Common myeloid progenitor, CD34-positive (primary cell): Measurements from ENCODE around the gene DOCK2.

Source experiments
- CTCF ChIA-PET: fragments of 350-600 bp; sonication (Branson Sonifier 250); formaldehyde crosslinking; loops from one replicate; lab custom pipeline; 2021; ENCODE audit warnings: antibody characterized with exemption; lab: Charles Lee
- POLR2A ChIA-PET: fragments of 350-600 bp; sonication (Branson Sonifier 250); formaldehyde crosslinking; loops from one replicate; lab custom pipeline; 2021; ENCODE audit warnings: antibody characterized with exemption; lab: Charles Lee
- DNase-seq, 3 donors: peaks; one replicate each; pipeline versions ENCODE4 v3.0.0 to v3.0.0-alpha.2; 2013
- H3K27ac ChIP-seq, 2 experiments: 1 replicate in 1 of 2; 2 replicates in 1 of 2; pipeline ENCODE4 v1.7.0; 2013; ENCODE audit warnings: inconsistent platforms in 2 of 2, low read length in 2 of 2, mild to moderate bottlenecking in 2 of 2, low read depth in 1 of 2, moderate library complexity in 1 of 2; ENCODE audit not compliant: severe bottlenecking in 2 of 2, insufficient read depth in 1 of 2, poor library complexity in 1 of 2
- H3K27me3 ChIP-seq, 5 experiments: replicated peaks in 2 of 5; 1 replicate in 3 of 5; 2 replicates in 2 of 5; pipeline versions ENCODE4 v1.6.1 to v1.7.0; 2013; ENCODE audit warnings: low read length in 4 of 5, mild to moderate bottlenecking in 2 of 5, moderate library complexity in 2 of 5, inconsistent platforms in 1 of 5; ENCODE audit not compliant: insufficient read depth in 5 of 5, control insufficient read depth in 4 of 5
- H3K36me3 ChIP-seq, 4 experiments: 1 replicate in 2 of 4; 2 replicates in 2 of 4; pipeline versions ENCODE4 v1.6.1 to v1.7.0; 2013; ENCODE audit warnings: low read length in 3 of 4, control low read depth in 1 of 4, mild to moderate bottlenecking in 1 of 4; ENCODE audit not compliant: control insufficient read depth in 4 of 4, insufficient read depth in 4 of 4
- H3K4me1 ChIP-seq, 4 experiments: 1 replicate in 3 of 4; 2 replicates in 1 of 4; pipeline versions ENCODE4 v1.6.1 to v1.7.1; 2013; ENCODE audit warnings: low read length in 3 of 4, mild to moderate bottlenecking in 3 of 4, control low read depth in 1 of 4, inconsistent platforms in 1 of 4, moderate library complexity in 1 of 4; ENCODE audit not compliant: control insufficient read depth in 4 of 4, insufficient read depth in 4 of 4; ENCODE audit errors: control extremely low read depth in 1 of 4
- H3K4me3 ChIP-seq, 7 experiments: 1 replicate in 4 of 7; 2 replicates in 3 of 7; pipeline versions ENCODE4 v1.5.1 to v1.7.0; 2013; ENCODE audit warnings: mild to moderate bottlenecking in 7 of 7, low read length in 6 of 7, moderate library complexity in 6 of 7, inconsistent platforms in 2 of 7, low read depth in 2 of 7, control low read depth in 1 of 7; ENCODE audit not compliant: insufficient read depth in 4 of 7, control insufficient read depth in 1 of 7; ENCODE audit errors: extremely low read depth in 1 of 7
- H3K9me3 ChIP-seq, 5 experiments: 1 replicate in 4 of 5; 2 replicates in 1 of 5; pipeline versions ENCODE4 v1.6.1 to v1.7.1; 2013; ENCODE audit warnings: low read length in 4 of 5, mild to moderate bottlenecking in 2 of 5, inconsistent platforms in 1 of 5, low read depth in 1 of 5, moderate library complexity in 1 of 5; ENCODE audit not compliant: control insufficient read depth in 4 of 5, insufficient read depth in 2 of 5; ENCODE audit errors: control extremely low read depth in 1 of 5
- WGBS: methylation state at CpG from one replicate; pipeline ENCODE4 v1.1.5; 2013; ENCODE audit not compliant: insufficient coverage; 5-methylcytosine and 5-hydroxymethylcytosine counted together

Gene DOCK2

DNA sequence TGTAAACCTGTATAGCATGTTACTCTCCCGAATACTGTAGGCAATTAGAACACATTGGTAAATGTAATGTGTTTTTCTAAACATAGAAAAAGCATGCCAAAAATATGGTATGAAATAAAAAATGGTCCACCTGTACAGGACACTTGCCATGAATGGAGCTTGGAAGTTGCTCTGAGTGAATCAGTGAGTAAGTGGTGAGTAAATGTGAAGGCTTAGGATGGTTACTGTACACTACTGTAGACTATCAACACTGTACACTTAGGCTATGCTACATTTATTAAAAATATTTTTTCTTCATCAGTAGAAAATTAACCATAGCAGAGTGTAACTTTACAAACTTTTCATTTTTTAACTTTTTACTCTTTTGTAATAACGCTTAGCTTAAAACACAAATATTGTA is 301.4 kb downstream of the DOCK2 start:
- ChIA-PET POLR2A (no interaction called here), CTCF (interaction anchor here (1.2 kb wide), 1 partner anchor 271 kb away, joined by 4 read pairs; no protein-coding TSS in a partner anchor)
- no peak overlapping the region for H3K27ac ChIP-seq
- no peak overlapping the region for H3K4me3 ChIP-seq
- no peaks in the 10 kb centered on the region for H3K9me3 ChIP-seq
- no peaks in the 10 kb centered on the region for H3K27me3 ChIP-seq
- peaks cover 5 to 30% (median 22%) of the 10 kb centered on the region in 4 experiments for H3K4me1 ChIP-seq
- no CpG with 5 or more reads among the region's 2 CpGs for WGBS
- peaks cover 0 to 26% (median 6%) of the 10 kb centered on the region in 4 experiments for H3K36me3 ChIP-seq
- no peak for DNase-seq

DNA sequence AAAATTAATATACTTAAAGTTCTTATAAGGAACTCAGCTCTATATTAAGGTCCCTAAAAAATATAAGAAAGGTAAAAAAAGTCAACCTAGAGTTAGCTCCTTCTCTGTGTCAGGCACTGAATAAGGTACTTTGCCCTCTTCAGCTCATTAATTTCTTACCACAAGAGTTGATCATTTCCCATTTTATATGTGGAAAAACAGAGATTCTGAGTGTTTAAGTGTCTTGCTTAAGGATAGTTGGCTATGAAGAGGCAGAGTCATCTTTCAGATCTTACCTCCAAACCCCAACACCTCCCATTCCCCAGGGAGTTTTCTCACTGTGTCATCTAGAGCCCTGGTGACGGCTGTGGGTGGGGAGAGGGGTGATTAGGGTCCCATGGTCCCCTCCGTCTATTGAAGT is 302.7 kb downstream of the DOCK2 start:
- POLR2A ChIA-PET, result no interaction called here
- CTCF ChIA-PET, result interaction anchor here (2.8 kb wide), 1 partner anchor 41 kb away, joined by 8 read pairs; the partner anchor contains the start of gene INSYN2B
- Histone ChIP-seq H3K27ac (no peak overlapping the region), H3K4me3 (no peak overlapping the region), H3K36me3 (peaks cover 0 to 16% (median 6%) of the 10 kb centered on the region in 4 experiments), H3K27me3 (no peaks in the 10 kb centered on the region), H3K4me1 (peaks cover 5 to 22% (median 15%) of the 10 kb centered on the region in 4 experiments), H3K9me3 (no peaks in the 10 kb centered on the region)
- no peak for DNase-seq
- 100% methylated on average over 1 of the region's 2 CpGs for WGBS

DNA sequence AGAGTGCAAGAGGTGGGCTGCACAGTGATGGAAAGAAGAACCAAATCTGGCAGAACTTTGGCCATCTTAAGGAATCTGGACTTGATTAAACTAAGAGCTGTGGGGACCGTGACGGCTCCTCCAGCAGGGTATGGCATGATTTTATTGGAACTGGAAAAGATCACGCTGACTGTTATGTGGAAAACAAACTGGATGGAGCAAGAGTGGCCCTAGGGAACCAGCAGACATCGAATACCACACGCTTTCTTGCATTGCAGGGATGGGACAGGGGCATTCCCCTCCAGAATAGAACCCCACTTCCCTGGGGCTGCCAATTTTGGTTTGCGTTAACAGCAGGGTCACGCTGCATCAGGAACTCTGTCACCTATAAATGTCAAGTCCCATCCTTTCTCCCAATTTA is 304.5 kb downstream of the DOCK2 start:
- CTCF ChIA-PET, result interaction anchor here (2.8 kb wide), 1 partner anchor 39 kb away, joined by 8 read pairs; the partner anchor contains the start of gene INSYN2B
- WGBS, result 98% methylated on average over 7 of the region's 7 CpGs

DNA sequence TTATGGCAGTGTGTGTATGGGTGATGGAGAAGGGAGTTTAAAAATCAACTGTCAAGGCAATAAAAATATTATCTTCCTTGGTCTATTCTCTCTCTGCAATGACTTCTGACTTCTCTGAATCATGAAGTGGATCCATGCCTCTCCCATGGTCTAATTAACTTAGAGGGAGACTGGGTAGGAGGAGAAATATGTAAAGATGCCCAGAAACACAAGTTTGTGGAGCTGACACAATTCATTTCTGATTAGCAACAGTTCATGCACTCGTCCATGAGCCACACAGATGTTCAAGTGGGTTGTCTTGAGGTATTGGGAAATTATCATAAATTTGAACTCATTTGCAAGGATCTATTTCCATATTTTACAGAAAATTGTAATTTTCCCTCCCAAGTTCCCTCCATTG is 305.1 kb downstream of the DOCK2 start:
- WGBS, result no CpG with 5 or more reads among the region's 1 CpG
- H3K27me3 ChIP-seq, result no peaks in the 10 kb centered on the region
- H3K4me3 ChIP-seq, result no peak overlapping the region

More for the DNA sequence above, 304.5 kb downstream of the DOCK2 start:
- H3K4me3 ChIP-seq, result no peak overlapping the region
- peaks cover 0 to 25% (median 6%) of the 10 kb centered on the region in 4 experiments for H3K36me3 ChIP-seq
- no peak overlapping the region for H3K27ac ChIP-seq
- POLR2A ChIA-PET, result no interaction called here
- peaks cover 0 to 16% (median 10%) of the 10 kb centered on the region in 4 experiments for H3K4me1 ChIP-seq
- no peaks in the 10 kb centered on the region for H3K27me3 ChIP-seq
- DNase-seq, result no peak
- no peaks in the 10 kb centered on the region for H3K9me3 ChIP-seq

DNA sequence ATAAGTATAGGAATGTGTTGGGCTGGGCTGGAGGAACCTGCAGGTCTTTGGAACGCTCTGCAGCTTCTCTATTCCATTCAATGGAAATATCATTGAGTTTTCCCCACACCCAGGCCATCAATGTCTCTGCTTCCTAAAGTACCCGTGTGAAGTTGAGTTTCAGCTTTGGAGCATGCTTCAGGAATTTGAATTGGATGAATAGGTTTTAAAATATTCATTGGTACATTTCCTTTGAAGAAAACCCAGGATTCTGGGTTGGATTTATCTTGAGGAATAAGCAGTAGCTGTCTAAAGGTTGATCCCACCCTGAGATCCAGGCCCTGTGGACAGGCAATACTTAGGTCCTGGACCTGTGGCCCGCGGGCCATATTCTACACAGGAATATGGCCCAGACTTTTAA is 306.0 kb downstream of the DOCK2 start:
- ChIA-PET POLR2A (no interaction called here), CTCF (interaction anchor here (1.1 kb wide), 1 partner anchor 9 kb away, joined by 4 read pairs; no protein-coding TSS in a partner anchor)
- no peaks in the 10 kb centered on the region for H3K27me3 ChIP-seq
- no peaks in the 10 kb centered on the region for H3K9me3 ChIP-seq
- H3K4me1 ChIP-seq, result peaks cover 0 to 16% (median 9%) of the 10 kb centered on the region in 4 experiments
- no peak overlapping the region for H3K4me3 ChIP-seq
- no peak for DNase-seq
- no peak overlapping the region for H3K27ac ChIP-seq
- H3K36me3 ChIP-seq, result peaks cover 2 to 34% (median 9%) of the 10 kb centered on the region in 4 experiments
- WGBS, result 100% methylated on average over 1 of the region's 4 CpGs

More for the DNA sequence above, 305.1 kb downstream of the DOCK2 start:
- DNase-seq, result no peak
- CTCF ChIA-PET, result interaction anchor here (1.1 kb wide), 1 partner anchor 10 kb away, joined by 4 read pairs; no protein-coding TSS in a partner anchor
- Histone ChIP-seq H3K9me3 (no peaks in the 10 kb centered on the region), H3K36me3 (peaks cover 2 to 32% (median 6%) of the 10 kb centered on the region in 4 experiments), H3K4me1 (peaks cover 0 to 16% (median 9%) of the 10 kb centered on the region in 4 experiments), H3K27ac (no peak overlapping the region)
- POLR2A ChIA-PET, result no interaction called here

DNA sequence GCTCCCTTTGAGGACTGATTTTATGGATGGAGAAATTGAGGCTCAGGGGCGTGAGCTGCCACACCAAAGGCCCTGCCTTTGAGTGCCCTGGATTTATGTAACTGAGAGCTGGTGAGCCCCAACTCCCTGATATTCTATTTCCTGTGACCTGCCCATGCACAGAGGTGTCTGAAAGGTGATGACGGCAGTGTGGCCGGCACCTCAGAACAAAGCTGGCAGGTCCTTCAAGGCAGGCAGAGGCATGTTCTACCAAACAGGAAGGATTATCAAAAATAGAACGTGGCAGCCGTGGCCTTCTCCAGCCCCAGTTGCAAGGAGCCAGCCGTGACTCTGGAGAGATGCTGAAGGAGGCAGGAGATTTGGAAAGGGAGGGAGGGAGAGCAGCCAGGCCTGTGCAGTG is 307.0 kb downstream of the DOCK2 start:
- H3K27me3 ChIP-seq, result no peaks in the 10 kb centered on the region
- ChIA-PET CTCF (no interaction called here), POLR2A (no interaction called here)
- H3K36me3 ChIP-seq, result peaks cover 2 to 35% (median 8%) of the 10 kb centered on the region in 4 experiments
- no peaks in the 10 kb centered on the region for H3K9me3 ChIP-seq
- no peak overlapping the region for H3K27ac ChIP-seq
- peaks cover 0 to 16% (median 9%) of the 10 kb centered on the region in 4 experiments for H3K4me1 ChIP-seq
- DNase-seq, result no peak
- no peak overlapping the region for H3K4me3 ChIP-seq
- 69% methylated on average over 6 of the region's 6 CpGs for WGBS

DNA sequence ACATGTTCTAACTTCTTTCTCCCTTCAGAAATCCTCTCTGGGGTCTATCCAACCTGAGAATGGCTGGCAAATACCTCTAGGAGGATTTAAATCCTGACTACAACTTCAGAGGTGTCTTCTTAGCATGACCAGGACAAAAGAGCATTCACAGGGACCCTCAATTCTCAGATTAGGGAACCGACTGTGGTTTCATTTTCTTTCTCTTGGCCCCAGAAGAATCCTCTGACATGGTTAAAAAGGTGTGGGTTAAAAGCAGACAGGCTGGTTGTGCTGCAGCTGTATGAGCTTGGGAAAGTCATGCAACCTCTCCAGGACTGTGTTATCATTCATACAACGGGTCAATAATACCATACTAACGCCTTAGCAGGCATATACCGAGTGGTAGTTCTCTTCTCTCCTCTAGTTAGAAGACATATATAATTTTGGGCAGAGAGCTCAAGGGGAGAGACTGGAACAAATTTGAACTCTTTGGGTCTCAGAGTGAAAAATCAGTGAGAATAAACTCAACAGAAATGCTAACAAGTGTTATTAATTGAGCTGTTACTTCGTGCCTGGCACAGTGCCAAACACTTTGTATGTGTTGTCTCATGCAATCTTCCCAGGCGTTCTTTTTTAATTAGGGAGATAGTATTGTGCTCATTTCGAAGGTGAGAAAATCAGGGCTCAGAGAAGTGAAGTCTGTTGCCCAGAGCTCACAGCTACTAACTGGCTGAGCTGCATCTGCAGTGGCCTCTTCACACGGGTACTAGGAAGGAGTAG is 308.0 kb downstream of the DOCK2 start:
- ChIA-PET POLR2A (no interaction called here), CTCF (interaction anchor here (1.7 kb wide), 1 partner anchor 13 kb away, joined by 4 read pairs; no protein-coding TSS in a partner anchor)
- peak in 2 of 3 donors; percentile 43 to 54 for DNase-seq
- peaks cover 5 to 35% (median 10%) of the 10 kb centered on the region in 4 experiments for H3K36me3 ChIP-seq
- 78% methylated on average over 6 of the region's 8 CpGs for WGBS
- H3K9me3 ChIP-seq, result no peaks in the 10 kb centered on the region
- H3K27me3 ChIP-seq, result no peaks in the 10 kb centered on the region
- peaks cover 0 to 16% (median 9%) of the 10 kb centered on the region in 4 experiments for H3K4me1 ChIP-seq
- H3K27ac ChIP-seq, result no peak overlapping the region
- no peak overlapping the region for H3K4me3 ChIP-seq
